H1 (cell line): ENCODE results near the gene PRRG4.

Experiments
- ATF2 ChIP-seq: IDR thresholded peaks from 2 replicates; pipeline ENCODE4 v1.6.1; 2012; ENCODE audit warnings: low read length, inconsistent platforms
- BRCA1 ChIP-seq: IDR thresholded peaks from 2 replicates; pipeline ENCODE4 v1.6.1; 2012; ENCODE audit warnings: low read depth, low read length, improper control_type of control experiment
- CTCF ChIP-seq, 3 experiments: IDR thresholded peaks; 1 replicate in 2 of 3; 2 replicates in 1 of 3; pipeline versions ENCODE4 v1.5.1 to v1.6.1; 2011; ENCODE audit warnings: low read length in 3 of 3, mild to moderate bottlenecking in 3 of 3, inconsistent platforms in 2 of 3, low read depth in 1 of 3, moderate library complexity in 1 of 3; ENCODE audit not compliant: insufficient read depth in 1 of 3; ENCODE audit errors: control extremely low read depth in 1 of 3
- EP300 ChIP-seq, 2 experiments: IDR thresholded peaks; 1 replicate in 1 of 2; 2 replicates in 1 of 2; pipeline ENCODE4 v1.6.1; 2011 to 2012; ENCODE audit warnings: low read depth in 2 of 2, low read length in 2 of 2, mild to moderate bottlenecking in 2 of 2, borderline replicate concordance in 1 of 2, inconsistent platforms in 1 of 2, moderate library complexity in 1 of 2
- EZH2 ChIP-seq: fragments of 200-600 bp; sonication (generic); IDR thresholded peaks from 2 replicates; pipeline ENCODE4 v1.7.1; 2012; ENCODE audit warnings: low read depth, mild to moderate bottlenecking, moderate library complexity, low read length, inconsistent platforms; ENCODE audit not compliant: severe bottlenecking
- FOSL1 ChIP-seq: IDR thresholded peaks from 2 replicates; pipeline ENCODE4 v1.6.1; 2011; ENCODE audit warnings: mild to moderate bottlenecking, low read depth, low read length, moderate library complexity; ENCODE audit not compliant: insufficient read depth
- JUN ChIP-seq: IDR thresholded peaks from 2 replicates; pipeline ENCODE4 v1.6.1; 2011; ENCODE audit warnings: low read depth, mild to moderate bottlenecking, improper control_type of control experiment, low read length
- POLR2A ChIP-seq, 2 experiments: IDR thresholded peaks; 1 replicate in 1 of 2; 2 replicates in 1 of 2; pipeline ENCODE4 v1.6.1; 2011; ENCODE audit warnings: low read depth in 2 of 2, low read length in 2 of 2, mild to moderate bottlenecking in 2 of 2; ENCODE audit errors: control extremely low read depth in 1 of 2
- SAP30 ChIP-seq: fragments of 300-600 bp; sonication (generic); IDR thresholded peaks from 2 replicates; pipeline ENCODE4 v1.7.1; 2012; ENCODE audit warnings: low read length, moderate library complexity, mild to moderate bottlenecking, inconsistent platforms; ENCODE audit not compliant: insufficient read depth, insufficient replicate concordance
- SP2 ChIP-seq: IDR thresholded peaks from 2 replicates; pipeline ENCODE4 v1.6.1; 2012; ENCODE audit warnings: mild to moderate bottlenecking, low read length, inconsistent platforms
- TAF7 ChIP-seq: optimal IDR thresholded peaks from 2 replicates; pipeline ENCODE3; 2011; ENCODE audit warnings: low read depth, mild to moderate bottlenecking, inconsistent platforms, low read length, moderate library complexity, borderline replicate concordance

DNA sequence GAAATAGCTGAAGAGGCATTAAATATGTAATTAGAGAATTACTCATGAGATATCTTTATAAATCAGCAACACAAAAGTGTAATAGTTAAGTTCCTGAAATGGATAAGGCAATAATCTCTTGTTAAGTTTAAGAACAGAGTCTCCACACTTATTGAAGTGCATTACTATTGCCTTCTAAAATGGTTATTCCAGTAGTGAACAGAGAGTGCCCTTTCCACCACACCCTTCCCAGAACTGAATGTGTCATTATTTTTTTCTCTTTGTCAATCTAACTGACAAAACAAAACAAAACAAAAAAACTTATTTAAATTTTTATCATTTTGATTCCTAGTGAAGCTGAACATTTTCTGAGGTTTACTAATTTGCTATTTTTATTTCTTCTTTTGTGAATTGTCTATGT, 9.2 kb upstream of the PRRG4 start:
- no peak for TF ChIP-seq SP2
- TF ChIP-seq EZH2 = no peak
- TF ChIP-seq POLR2A (IDR thresholded peaks at IDR 0.05; ENCODE audit: control extremely low read depth in 1 of 2, low read depth in 2 of 2, low read length in 2 of 2) = no peak
- no peak for TF ChIP-seq CTCF (IDR thresholded peaks at IDR 0.05; ENCODE audit: control extremely low read depth in 1 of 3, insufficient read depth in 1 of 3, low read depth in 1 of 3, low read length in 3 of 3)
- TF ChIP-seq EP300 (IDR thresholded peaks at IDR 0.05; ENCODE audit: borderline replicate concordance in 1 of 2, low read depth in 2 of 2, low read length in 2 of 2) = no peak
- no peak for TF ChIP-seq ATF2
- TF ChIP-seq FOSL1 = no peak
- no peak for TF ChIP-seq JUN
- TF ChIP-seq TAF7 = no peak
- no peak for TF ChIP-seq BRCA1
- TF ChIP-seq SAP30 = no peak
